Measurements from ENCODE around the gene MEIKIN.
"Not testable (repeated sequence)": the region's sequence is repeated elsewhere in the genome, so short reads cannot be mapped to it uniquely, and the experiment has no call there.

Gene MEIKIN

DNA sequence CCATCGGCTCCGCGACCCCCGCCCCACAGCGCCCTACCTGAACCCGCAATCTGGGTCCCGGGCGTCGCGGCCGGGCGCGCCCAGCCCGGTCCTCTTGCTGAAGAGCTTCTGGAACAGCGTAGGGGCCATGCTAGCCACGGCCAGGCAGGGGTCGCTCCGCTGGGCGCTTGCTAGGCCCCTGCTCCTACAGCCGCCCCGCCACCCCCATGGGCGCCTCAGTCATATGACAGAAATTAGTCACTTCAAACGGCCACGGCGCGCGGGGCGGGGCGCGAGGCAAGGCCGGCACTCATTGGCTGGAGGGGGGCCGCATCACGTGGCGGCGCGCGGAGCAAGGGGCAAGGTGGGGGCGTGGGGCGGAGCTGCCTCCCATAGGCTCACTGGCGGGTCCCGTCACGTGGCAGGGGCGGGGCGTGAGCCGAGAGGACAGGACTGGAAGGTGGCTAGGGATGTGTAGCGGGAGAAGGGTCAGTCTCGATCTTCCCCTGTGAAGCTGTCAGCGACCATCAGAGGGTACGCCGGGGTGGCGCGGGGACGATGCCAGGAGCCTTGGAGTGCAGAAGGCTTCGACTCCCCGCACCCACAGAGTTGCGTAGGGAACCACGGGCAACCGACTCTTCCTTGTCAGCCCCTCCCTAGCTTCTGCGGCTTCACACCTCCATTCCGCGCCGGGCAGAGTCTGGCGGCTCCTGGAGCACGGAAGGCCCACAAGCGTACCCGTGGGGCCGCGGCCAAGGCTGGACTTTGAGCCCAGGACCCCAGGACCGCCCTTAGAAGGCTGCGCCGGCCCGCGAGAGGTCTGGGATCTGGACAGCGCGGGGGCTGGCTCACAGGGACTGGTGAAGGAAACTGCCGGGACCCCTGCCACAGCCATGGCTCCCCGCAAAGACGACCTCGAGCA lies 148.4 kb downstream of the MEIKIN start, which contains the start of gene FNIP1:
FNIP1 (minus strand) TSS at position 225 of the 901 bp plus-strand sequence; CDS start at position 129, 96 bp downstream.
- peak; percentile 98 for DNase-seq

DNA sequence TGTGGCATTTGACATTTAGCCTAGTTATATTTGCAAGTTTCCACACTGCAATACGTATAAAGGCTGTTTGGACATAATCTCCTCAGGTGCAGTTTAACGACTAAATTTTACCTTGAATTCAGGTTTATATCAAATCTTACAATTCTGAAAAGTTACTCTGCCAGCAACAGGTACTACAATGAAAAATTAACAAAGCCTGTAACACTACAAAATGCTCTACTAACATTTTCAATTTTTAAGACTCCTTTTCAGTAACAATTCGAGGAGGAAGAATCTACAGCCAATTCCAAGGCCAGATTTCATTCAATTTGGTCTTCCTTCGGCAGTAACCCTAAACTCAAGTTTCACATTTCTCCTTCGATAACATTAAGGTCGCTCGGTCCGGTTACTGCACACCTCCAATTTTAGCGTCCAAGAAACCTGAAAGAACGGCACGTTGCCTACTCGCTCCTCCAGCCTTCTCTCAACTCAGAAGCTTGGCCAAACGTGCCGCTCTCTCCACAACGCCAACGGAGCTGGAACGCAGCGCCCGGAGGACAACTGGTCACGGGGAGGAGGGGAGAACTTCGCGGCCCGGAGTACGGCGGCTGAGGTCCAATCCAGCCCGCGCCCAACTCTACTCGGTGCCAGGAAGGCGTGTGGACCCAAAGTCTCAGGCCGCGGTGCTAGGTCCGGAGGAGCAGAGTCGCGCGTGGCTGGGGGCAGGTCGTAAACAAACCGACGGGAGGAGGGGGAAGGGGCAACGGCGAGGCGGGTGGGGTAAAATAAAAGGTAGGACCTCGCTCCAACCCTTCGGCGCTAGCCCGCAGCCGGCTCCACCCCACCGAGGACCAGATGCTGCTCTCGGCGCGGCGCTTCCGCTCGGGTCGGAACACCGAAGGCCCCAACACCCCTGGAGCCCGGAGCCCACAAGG lies 149.3 kb downstream of the MEIKIN start:
- no peak for DNase-seq

DNA sequence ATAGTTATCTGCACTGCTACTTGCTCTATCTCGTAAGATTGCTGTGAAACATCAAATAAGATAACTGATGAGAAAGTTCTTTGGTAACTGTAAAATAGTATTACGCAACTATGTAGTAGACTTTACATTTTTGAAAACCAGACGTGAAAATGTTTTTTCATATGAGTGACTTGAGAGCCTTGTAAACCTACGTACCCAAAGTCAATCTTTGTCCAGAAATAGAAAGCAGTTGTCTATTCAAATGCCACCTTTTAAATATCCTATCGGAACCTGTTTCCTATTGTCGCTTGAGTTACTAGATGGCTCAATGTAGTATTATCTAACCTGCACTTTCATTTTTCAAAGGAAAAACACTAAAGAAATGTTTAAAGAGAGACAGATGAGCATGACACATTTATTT lies 150.2 kb downstream of the MEIKIN start:
- DNase-seq: no peak

DNA sequence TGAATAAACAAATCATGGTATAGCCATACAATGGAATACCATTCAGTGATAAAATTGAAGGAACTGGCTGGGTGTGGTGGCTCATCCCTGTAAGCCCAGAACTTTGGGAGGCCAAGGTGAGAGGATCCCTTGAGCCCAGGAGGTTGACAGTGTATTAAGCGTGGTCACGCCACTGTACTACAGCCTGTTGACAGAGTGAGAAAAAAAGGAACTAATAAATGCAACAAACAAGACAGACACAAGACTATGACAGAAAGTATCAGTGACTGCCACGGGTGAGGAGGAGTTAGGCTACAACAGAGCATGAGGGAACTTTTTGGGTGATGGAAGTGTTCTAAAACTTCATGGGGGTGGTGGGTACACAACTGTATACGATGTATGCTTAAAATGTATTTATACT lies 150.9 kb downstream of the MEIKIN start:
- DNase-seq: no peak

DNA sequence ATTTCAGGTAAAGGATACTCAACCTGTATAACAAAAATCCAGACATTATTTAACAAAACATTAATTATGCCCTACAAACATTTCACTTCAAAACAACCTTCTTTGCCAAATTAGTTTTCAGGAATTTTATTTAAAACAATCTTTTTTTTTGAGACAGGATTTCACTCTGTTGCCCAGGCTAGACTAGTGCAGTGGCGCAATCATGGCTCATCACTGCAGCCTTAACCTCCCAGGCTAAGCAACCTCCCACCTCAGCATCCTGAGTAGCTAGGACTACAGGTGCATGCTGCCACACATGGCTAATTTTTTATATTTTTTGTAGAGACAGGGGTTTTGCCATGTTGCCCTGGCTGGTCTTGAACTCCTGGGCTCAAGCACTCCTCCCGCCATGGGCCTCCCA lies 152.6 kb downstream of the MEIKIN start:
- DNase-seq: peak; percentile 12

DNA sequence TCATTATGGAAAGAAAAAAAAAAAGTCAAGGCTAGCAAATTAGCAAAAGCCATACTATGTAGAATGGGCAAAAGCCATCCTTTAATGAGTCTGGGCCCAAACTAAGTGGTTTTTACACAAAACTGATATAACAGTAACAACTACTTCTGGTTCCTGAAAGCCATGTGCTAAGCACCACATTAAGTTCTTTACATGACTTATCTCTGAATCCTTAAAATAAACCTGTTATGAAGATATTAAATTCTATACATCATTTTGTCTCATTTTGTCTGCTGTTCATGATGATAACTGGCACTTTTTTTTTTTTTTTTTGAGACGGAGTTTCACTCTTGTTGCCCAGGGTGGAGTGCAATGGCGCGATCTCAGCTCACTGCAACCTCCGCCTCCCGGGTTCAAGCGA lies 153.6 kb downstream of the MEIKIN start:
- DNase-seq: no peak

DNA sequence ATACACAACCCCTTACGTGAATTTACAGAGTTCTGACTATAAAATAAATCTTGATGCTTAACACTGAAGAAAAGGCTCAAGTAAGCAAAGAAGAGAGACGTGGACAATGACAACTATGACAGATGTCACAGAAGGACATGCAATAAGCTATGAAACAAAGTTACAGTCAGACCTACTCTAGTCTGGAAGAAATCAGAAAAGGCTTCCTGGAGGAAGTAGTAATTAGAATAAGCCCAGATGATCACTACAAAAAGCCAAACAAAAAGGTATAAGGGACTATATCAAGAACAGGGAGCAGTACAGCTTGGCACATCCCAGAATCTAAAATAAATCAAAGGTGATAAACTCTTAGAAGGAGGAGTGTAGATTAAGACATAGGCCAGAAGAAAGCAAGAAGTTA lies 154.9 kb downstream of the MEIKIN start:
- no peak for DNase-seq

DNA sequence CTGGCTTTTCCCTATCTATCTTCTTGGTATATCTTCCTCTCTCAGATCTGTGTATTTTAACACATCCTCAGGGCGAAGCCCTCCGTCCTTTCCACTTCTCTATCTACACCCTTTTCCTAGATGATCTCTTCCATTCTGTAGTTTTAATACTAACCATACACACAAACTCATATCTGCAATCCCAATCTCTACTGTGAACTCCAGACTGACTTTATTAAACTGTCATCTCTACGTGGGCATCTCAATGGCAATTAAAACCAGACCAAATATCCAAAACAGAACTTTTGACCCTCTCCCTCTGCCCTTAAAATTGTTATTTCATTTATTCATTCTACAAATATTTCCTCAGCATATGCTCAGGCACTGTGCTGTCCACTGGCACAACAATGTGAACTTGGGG lies 155.7 kb downstream of the MEIKIN start:
- no peak for DNase-seq

DNA sequence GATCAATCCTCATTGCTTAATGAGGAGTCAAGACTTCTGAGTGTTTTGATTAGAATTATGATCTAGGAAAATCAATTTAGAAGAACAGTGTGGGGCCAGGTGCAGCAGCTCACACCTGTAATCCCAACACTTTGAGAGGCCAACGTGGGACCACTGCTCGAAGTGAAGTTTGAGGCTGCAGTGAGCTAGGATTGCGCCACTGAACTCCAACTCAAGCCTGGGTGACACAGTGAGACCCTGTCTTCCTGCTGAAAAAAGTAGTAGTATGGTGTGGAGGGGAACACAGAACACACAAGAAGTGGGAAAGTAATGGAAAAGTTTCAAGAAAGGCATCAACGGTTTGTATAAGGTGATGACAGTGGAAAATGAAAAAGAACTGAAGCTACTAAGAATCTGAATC lies 157.7 kb downstream of the MEIKIN start:
- DNase-seq: no peak

DNA sequence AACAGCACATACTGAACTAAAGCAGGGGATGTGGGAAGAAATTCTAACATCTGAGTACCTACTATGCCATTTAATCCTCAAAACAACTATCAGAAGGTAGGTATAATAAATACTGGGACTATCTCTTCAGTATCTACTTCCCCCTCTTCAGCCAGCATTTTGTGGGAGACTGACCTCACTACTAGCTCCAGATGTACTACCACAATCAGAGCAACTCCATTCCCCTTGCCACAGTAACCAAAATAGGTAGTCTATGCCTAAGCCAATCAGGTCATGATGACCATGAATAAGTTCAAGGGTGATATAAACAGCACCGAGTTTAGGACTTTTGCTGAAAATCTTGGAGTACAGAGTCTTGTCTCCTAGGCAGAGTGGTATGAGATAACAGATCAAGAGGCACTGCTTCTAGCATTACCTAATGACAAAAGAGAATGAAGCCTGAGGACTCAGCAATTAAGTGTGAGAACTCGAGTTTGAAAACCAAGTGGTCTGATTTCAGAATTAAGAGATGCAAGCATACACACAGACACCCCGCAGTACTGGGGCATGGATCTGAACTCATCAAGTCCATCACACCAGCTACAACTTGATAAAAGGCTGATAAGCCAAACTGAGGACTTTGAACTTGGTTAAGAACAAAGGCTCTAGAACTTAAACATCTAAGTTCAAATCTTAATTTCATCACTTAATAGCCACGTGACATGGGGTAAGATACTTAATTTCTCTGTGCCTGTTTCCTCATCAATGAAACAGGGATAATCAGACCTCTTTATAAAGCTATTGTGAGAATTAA lies 158.4 kb downstream of the MEIKIN start:
- DNase-seq: no peak

DNA sequence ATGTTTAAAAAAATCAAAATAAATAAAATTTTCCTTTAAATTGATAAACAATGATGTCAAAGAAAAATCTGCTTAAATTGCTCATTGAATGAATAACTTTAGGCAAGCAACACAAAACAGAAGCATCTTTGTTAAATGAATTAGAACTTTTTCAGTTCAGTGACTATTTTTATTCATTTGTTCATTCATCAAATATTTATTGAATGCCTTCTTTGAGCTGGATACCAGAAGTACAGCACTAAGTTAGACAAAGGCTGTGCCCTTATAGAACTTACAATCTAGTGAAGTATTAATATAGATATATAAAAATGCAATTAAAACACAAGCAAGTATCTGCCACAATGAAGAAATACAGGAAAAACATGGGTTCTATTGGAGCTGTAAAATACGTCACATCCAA lies 159.4 kb downstream of the MEIKIN start:
- DNase-seq: no peak

DNA sequence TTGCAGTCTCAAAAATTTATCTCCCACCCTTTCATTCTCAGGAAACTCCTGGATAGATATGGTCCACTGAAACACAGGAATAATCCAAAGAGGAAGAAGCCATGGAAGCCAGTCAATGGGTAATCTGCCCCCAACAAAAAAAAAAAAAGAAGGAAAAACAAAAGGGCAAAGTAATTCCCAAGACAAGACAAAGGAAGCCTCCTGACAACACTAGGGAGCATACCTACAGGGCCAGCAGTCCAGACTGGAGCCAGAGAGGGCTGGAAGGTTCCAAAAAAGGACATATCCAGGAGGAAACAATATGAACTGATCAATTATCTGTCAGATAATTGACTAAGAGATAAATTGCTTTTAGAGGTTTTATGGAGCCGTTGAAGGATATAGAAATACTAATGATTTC lies 161.6 kb downstream of the MEIKIN start:
- no peak for DNase-seq

DNA sequence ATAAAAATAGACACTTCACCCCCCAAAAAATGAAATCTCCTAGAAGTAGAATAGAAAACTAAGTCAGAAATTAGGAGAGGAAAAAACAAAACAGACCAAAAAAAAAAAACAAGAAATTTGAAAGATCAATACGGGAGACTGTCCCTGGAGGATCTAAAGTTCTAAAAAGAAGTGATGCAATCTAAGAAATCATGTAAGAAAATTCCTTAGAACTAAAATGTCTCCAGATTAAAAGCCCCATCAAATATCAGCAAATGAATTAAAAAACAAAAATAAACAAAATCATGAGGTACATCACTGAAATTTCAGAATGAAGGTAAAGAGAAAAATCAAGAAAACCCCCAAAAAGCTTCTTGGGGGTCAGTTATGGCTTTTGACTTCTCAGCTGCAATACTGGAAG lies 162.1 kb downstream of the MEIKIN start:
- DNase-seq: no peak

DNA sequence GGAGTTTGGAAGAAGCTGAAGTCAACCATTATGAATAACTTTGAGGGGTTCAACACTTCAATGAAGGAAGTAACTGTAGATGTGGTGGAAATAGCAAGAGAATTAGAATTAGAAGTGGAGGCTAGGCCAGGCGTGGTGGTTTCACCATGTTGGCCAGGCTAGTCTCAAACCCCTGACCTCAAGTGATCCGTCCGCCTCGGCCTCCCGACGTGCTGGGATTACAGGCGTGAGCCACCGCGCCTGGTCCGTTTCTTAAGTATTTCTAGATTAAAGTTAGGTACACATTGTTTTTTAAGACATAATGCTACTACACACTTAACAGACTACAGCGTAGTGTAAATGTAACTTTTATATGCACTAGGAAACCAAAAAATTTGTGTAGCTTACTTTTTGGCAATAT lies 162.7 kb downstream of the MEIKIN start:
- no peak for DNase-seq

DNA sequence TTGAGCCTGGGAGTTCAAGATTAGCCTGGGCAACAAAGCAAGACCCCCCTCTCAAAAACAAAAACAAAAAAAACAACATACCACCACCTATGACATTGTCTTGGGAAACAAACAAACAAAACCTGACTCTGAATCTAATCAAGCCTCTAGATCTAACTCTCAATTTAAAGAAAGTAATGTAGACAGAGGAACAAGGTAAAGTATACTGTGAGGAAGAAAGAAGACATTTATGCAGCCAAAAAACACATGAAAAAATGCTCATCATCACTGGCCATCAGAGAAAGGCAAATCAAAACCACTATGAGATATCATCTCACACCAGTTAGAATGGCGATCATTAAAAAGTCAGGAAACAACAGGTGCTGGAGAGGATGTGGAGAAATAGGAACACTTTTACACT lies 167.3 kb downstream of the MEIKIN start:
- DNase-seq: not testable (repeated sequence)

DNA sequence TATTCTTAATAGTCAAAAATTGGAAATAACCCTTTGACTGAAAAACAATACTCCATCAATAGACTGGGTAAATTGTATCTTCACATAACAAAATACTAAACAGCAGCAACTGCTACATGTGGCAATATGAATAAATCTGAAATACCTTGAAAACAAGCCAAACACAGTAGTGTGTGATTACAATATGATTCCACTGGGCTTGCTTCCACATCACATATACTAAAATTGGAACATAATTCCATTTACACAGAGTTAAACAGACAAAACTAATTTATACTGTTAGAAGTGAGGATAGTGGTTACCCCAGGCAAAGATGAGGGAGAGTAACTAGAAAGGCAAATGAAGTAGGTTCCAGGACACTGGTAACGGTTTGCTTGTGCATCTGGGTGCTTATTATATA lies 169.0 kb downstream of the MEIKIN start:
- DNase-seq: no peak

DNA sequence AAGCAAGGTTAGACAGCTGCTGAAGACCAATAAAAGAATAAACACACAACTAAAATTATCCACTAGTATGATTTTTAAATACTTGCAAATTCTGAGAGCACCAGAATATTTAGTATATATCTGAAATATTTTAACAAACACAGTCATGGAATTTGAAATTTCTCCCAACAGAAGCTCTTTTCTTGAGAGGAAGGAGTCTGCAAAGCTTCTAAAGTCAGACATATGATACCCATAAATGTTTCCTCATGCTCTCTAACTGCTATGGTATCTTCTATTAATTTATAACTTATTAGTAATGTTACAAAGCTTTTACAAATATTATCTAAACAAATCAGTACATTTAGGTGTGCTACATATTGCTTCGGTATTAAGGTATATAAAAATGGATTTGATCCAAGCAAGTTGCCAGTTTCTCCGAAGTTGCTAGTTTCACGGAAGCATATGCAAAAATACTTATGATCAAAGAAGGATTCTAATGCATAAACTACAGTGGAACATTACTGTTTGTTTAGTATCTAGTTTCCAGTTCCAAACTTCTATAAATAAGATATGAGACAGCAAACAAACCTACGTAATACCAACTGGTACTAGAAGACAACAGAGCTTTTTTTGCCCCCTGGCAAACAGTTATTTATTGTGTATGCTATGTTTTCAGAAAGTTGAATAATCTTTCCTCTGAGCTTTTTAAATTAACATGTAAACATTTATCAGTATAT lies 170.7 kb downstream of the MEIKIN start:
- DNase-seq: no peak

DNA sequence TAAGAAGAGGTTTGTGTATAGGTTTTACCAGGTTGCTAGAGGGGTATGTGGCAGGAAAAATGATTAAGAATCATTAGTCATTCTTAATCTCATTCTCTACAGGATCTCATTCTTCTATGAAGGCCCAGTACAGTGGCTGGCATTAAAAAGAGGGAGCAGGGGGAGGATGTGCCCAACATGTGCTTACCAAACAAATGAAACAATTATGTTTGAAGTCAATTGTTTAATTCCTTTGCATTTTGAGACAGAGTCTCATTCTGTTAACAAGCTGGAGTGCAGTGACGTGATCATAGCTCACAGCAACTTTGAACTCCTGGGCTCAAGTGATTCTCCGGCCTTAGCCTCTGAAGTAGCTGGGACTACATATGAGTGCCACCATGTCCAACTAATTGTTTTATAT lies 171.7 kb downstream of the MEIKIN start:
- DNase-seq: no peak

DNA sequence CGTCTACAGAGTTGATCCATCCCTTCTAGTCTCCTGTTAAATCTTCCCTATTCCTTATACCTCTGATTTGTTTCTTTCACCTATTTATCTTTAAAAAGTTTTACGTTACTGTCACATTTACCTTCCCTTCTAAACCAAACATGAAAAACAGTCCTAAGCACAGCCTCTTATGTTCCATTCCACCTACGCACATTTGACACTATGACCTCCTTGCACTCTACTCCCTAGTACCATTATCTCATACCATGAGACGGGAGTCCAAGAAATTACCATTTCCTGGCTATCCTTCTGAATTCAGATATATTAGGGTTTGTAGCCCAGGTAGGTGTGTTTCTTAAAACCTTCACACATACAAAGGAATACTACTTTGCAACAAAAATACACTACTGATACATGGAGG lies 173.8 kb downstream of the MEIKIN start:
- no peak for DNase-seq

DNA sequence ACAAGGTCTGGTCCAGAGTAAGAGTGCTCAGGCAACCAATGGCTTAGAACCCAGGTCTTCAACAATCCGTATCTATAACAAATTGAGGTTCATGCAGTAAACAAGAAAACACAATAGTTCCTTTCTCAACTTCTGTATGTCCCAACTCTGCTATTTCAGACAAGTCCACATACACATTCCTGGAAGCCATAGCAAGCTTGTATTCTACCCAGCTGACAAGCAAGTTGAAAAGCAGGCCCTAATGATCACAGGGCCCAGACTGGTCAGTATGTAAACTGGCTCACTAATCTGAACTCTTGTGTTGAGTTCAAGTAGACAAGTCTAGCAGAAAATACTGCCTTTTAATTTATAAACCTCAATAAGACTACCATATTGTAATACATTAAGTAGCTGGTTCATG lies 175.5 kb downstream of the MEIKIN start:
- no peak for DNase-seq

DNA sequence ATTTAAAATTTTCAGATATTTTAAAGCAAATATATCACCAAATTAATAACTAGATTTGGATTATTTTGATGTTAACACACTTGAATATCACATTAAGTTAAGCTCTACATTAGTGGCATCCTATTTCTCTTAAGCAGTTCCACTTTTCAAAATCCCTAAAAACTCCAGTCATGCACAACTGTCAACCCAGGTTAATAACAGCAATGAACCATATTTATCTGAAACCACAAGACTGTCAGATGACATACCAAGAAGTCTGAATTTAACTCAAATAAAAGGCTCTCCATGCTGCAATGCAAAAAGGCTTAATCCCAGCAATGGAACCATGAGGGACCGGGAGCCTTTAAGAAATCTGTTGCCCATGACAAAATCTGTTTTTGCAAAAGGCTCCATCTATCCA lies 176.1 kb downstream of the MEIKIN start:
- DNase-seq: no peak

DNA sequence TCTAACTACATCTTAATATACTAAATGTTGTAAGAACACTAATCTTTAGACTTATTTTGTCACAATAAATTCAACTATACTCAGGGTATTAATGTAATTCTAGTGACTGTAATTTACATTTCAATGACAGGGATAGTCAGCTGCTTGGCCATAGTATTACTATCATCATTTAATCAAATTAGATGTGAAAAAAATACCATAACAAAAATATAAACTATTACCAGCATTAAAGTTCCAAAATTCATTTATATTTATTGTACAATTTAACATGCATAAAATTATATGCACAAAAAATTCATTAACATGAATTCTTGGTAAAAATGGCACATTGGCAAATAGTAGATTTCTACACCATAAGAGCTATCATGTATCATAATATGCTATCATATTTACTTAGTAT lies 177.6 kb downstream of the MEIKIN start:
- DNase-seq: no peak

Measured in NK-92 treated with Interleukin-12 subunit alpha and Interleukin-12 subunit beta, amount 100 ng/mL, for 24 hours (cell line).